Activated naive CD4-positive, alpha-beta T cell (primary cell): ENCODE results near the gene MTMR3.
"Not testable (repeated sequence)": the region's sequence is repeated elsewhere in the genome, so short reads cannot be mapped to it uniquely, and the experiment has no call there.

Experiments
- DNase-seq, 4 experiments: peaks; one replicate each; lab custom pipeline; 2025; lab: John Stamatoyannopoulos, UW

MTMR3 gene

GRCh38 chr22:29967461-29967860 is 84.5 kb downstream of the MTMR3 start:
- DNase-seq: no peak

GRCh38 chr22:29971607-29972006 is 88.6 kb downstream of the MTMR3 start:
- no peak for DNase-seq

- DNase-seq: no peak
These were observed 89.1 kb downstream of the MTMR3 start for GRCh38 chr22:29972121-29972520.

- no peak for DNase-seq
These were observed 90.3 kb downstream of the MTMR3 start for GRCh38 chr22:29973269-29973668.

GRCh38 chr22:29973680-29974079 is 90.7 kb downstream of the MTMR3 start:
- not testable (repeated sequence) for DNase-seq

- no peak for DNase-seq
These were observed 92.5 kb downstream of the MTMR3 start for GRCh38 chr22:29975494-29975893.

GRCh38 chr22:29977107-29977506 is 94.1 kb downstream of the MTMR3 start:
- no peak for DNase-seq

GRCh38 chr22:29979777-29980321 is 96.9 kb downstream of the MTMR3 start:
- no peak for DNase-seq

GRCh38 chr22:29983296-29983917 is 100.4 kb downstream of the MTMR3 start:
- DNase-seq: no peak

GRCh38 chr22:29985912-29986311 is 102.9 kb downstream of the MTMR3 start:
- no peak for DNase-seq

- no peak for DNase-seq
These were observed 104.2 kb downstream of the MTMR3 start for GRCh38 chr22:29987137-29987536.

- DNase-seq: no peak
These were observed 105.7 kb downstream of the MTMR3 start for GRCh38 chr22:29988719-29989118.

- no peak for DNase-seq
These were observed 106.5 kb downstream of the MTMR3 start for GRCh38 chr22:29989446-29989845.

GRCh38 chr22:29992341-29993275 is 109.6 kb downstream of the MTMR3 start:
- no peak for DNase-seq

GRCh38 chr22:29994027-29994715 is 111.2 kb downstream of the MTMR3 start:
- no peak for DNase-seq

- DNase-seq: no peak
These were observed 112.0 kb downstream of the MTMR3 start for GRCh38 chr22:29994943-29995342.

GRCh38 chr22:29997107-29997506 is 114.1 kb downstream of the MTMR3 start:
- DNase-seq: no peak

- no peak for DNase-seq
These were observed 114.5 kb downstream of the MTMR3 start for GRCh38 chr22:29997516-29997915.

- no peak for DNase-seq
These were observed 115.8 kb downstream of the MTMR3 start for GRCh38 chr22:29998627-29999384.

- no peak for DNase-seq
These were observed 117.6 kb downstream of the MTMR3 start for GRCh38 chr22:30000566-30000965.

- no peak for DNase-seq
These were observed 118.5 kb downstream of the MTMR3 start for GRCh38 chr22:30001459-30001858.
